Parathyroid adenoma (tissue), 2 donors: ENCODE results near the gene GLCE.

ENCODE experiments used
- H2AFZ ChIP-seq: fragments of 300-600 bp; sonication (generic); one replicate; pipeline ENCODE4 v1.7.0; 2017; ENCODE audit warnings: antibody characterized with exemption, mild to moderate bottlenecking
- H3K27ac ChIP-seq: fragments of 300-600 bp; sonication (generic); one replicate; pipeline ENCODE4 v1.7.0; 2017
- H3K27me3 ChIP-seq: fragments of 300-600 bp; sonication (generic); one replicate; pipeline ENCODE4 v1.7.0; 2017; ENCODE audit warnings: low read length; ENCODE audit not compliant: control insufficient read depth, insufficient read depth
- H3K36me3 ChIP-seq: fragments of 300-600 bp; sonication (generic); one replicate; pipeline ENCODE4 v1.7.0; 2017; ENCODE audit warnings: low read length; ENCODE audit not compliant: control insufficient read depth, insufficient read depth
- H3K4me1 ChIP-seq: fragments of 300-600 bp; sonication (generic); one replicate; pipeline ENCODE4 v1.7.0; 2017; ENCODE audit warnings: control low read depth
- H3K4me2 ChIP-seq: fragments of 300-600 bp; sonication (generic); one replicate; pipeline ENCODE4 v1.7.0; 2017; ENCODE audit warnings: low read length
- H3K4me3 ChIP-seq: fragments of 300-600 bp; sonication (generic); one replicate; pipeline ENCODE4 v1.7.0; 2017; ENCODE audit warnings: low read depth, low read length
- H3K79me2 ChIP-seq: fragments of 300-600 bp; sonication (generic); one replicate; pipeline ENCODE4 v1.7.0; 2017; ENCODE audit warnings: control low read depth
- H3K9ac ChIP-seq: fragments of 300-600 bp; sonication (generic); one replicate; pipeline ENCODE4 v1.7.0; 2017; ENCODE audit warnings: mild to moderate bottlenecking
- H3K9me3 ChIP-seq: fragments of 300-600 bp; sonication (generic); one replicate; pipeline ENCODE4 v1.7.0; 2017; ENCODE audit warnings: low read length; ENCODE audit not compliant: control insufficient read depth
- CTCF ChIP-seq: fragments of 300-600 bp; sonication (generic); IDR thresholded peaks from one replicate; pipeline ENCODE4 v1.7.0; 2017; ENCODE audit warnings: antibody characterized with exemption, mild to moderate bottlenecking
- donor health status: primary hyperparathyroidism.

Gene GLCE

GRCh38 chr15:69223083-69223813 is 62.8 kb downstream of the GLCE start:
- H3K4me2 ChIP-seq: no peak overlapping the region
- no peaks in the 10 kb centered on the region for H3K36me3 ChIP-seq
- no peak overlapping the region for H3K4me3 ChIP-seq
- H3K4me1 ChIP-seq: no peaks in the 10 kb centered on the region
- no peak overlapping the region for H3K27ac ChIP-seq
- no peak overlapping the region for H2AFZ ChIP-seq
- no peak overlapping the region for H3K9ac ChIP-seq
- no peaks in the 10 kb centered on the region for H3K27me3 ChIP-seq
- no peaks in the 10 kb centered on the region for H3K9me3 ChIP-seq
- TF ChIP-seq CTCF: no peak
- peaks cover 4% of the 10 kb centered on the region for H3K79me2 ChIP-seq

DNA sequence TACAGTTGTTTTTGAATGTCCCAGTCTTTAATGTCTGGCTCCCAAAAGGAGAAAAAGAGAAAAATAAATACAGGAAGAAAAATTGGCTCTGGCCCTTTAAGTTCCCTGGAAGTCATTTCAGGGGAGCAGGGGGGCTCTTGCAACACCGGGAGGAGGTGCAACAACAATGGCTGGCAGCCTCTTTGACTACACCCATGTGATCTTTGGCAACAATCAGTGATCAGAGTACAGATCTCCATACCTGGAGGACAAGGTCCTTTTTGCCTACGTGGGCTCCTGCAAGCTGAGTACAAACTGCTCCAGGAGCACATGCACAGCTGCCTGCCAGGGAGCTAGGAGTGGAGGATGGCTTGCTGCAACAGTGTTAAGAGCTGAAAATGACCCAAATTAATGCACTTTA is 63.9 kb downstream of the GLCE start:
- TF ChIP-seq CTCF: no peak
- no peak overlapping the region for H3K4me2 ChIP-seq
- no peak overlapping the region for H3K27ac ChIP-seq
- H3K9ac ChIP-seq: no peak overlapping the region
- no peaks in the 10 kb centered on the region for H3K27me3 ChIP-seq
- no peaks in the 10 kb centered on the region for H3K36me3 ChIP-seq
- no peaks in the 10 kb centered on the region for H3K4me1 ChIP-seq
- peaks cover 4% of the 10 kb centered on the region for H3K79me2 ChIP-seq
- no peak overlapping the region for H2AFZ ChIP-seq
- H3K4me3 ChIP-seq: no peak overlapping the region
- H3K9me3 ChIP-seq: no peaks in the 10 kb centered on the region

DNA sequence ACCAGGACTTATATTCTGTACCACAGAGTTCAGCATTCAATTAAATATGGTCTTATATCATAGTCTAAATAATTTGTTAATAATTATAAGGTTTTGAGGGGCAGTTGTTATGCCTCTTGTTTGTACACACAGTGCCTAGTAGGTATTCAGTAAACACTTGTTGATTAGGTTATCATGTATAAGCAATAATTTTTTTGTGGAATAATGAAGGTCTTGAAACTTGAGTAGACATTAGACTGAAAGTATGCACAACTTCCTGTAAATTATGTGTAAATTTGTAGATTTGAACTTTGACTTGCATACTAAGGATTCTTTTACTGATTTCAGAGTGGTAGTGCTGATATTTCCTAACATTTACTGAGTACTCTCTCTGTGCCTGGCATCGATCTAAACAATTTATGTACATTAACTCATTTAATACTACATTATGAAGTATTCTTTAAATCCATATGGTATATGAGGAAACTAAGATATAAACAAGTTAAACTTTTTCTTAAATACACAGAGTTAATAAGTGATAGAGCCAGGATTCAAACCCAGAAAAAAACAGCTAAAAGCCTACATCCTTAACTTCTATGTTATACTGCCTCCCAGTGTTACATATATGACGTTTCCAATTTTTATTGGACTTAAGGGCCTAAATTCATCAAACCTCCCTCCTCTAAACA is 65.1 kb downstream of the GLCE start:
- no peak overlapping the region for H3K4me3 ChIP-seq
- H3K27me3 ChIP-seq: no peaks in the 10 kb centered on the region
- no peak overlapping the region for H3K4me2 ChIP-seq
- no peak overlapping the region for H2AFZ ChIP-seq
- no peak overlapping the region for H3K27ac ChIP-seq
- peaks cover 4% of the 10 kb centered on the region for H3K79me2 ChIP-seq
- H3K4me1 ChIP-seq: no peaks in the 10 kb centered on the region
- H3K9me3 ChIP-seq: no peaks in the 10 kb centered on the region
- no peak for TF ChIP-seq CTCF
- H3K9ac ChIP-seq: no peak overlapping the region
- no peaks in the 10 kb centered on the region for H3K36me3 ChIP-seq

DNA sequence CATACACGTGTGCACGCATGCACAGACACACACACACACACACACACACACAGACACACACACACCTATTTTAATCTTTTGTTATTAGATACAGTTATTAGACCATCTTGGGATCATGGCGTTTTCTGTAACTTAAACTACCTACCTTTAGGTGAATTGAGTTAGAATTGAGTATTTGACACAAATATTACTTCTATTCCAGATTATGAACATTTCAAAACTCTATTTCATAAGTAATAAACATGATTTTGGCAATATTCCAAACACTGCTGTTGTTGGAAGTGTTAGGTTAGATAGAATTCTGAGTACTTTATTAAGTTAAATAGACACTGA is 65.6 kb downstream of the GLCE start:
- Histone ChIP-seq H3K36me3 (no peaks in the 10 kb centered on the region), H3K27me3 (no peaks in the 10 kb centered on the region), H3K27ac (no peak overlapping the region), H2AFZ (no peak overlapping the region), H3K4me3 (no peak overlapping the region), H3K9ac (no peak overlapping the region), H3K9me3 (no peaks in the 10 kb centered on the region), H3K4me2 (no peak overlapping the region), H3K4me1 (no peaks in the 10 kb centered on the region), H3K79me2 (peaks cover 4% of the 10 kb centered on the region)
- TF ChIP-seq CTCF: no peak

DNA sequence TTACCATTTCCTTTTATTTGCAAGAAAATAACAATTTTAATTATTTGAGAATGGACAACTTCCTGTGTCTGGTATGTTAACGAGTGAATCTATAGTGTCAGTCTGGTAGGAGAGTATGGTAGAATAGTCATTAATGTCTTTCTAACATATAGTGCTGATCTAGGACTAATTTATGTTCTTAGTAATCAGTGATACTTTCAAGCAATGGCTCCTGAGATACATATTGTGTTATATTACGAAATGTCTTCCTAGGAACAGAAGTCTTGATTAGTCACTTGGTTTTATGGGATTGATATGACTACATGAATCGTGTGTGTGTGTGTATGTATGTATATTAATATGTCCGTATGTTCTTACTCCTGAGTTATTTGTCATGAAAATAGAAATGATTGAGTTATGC is 71.7 kb downstream of the GLCE start:
- TF ChIP-seq CTCF: no peak

More for the DNA sequence above, 71.7 kb downstream of the GLCE start:
- Histone ChIP-seq H3K4me3 (no peak overlapping the region), H2AFZ (no peak overlapping the region), H3K79me2 (no peaks in the 10 kb centered on the region), H3K4me2 (no peak overlapping the region), H3K4me1 (no peaks in the 10 kb centered on the region), H3K27me3 (no peaks in the 10 kb centered on the region), H3K9me3 (no peaks in the 10 kb centered on the region), H3K36me3 (no peaks in the 10 kb centered on the region), H3K27ac (no peak overlapping the region), H3K9ac (no peak overlapping the region)
